AG04450 (cell line): ENCODE data around the gene PRKAG1. TPM values are rescaled to one million over a fixed set of nuclear protein-coding genes. Genes with fewer than 3 reads are reported as not detected.
"Not testable (repeated sequence)": the region's sequence is repeated elsewhere in the genome, so short reads cannot be mapped to it uniquely, and the experiment has no call there.

Source experiments
- CTCF ChIA-PET: fragments of 300-600, 350-600 bp; formaldehyde crosslinking; extraction: SDS; loops from one replicate; lab custom pipeline; 2022; ENCODE audit warnings: antibody characterized with exemption, inconsistent platforms; lab: Charles Lee
- POLR2A ChIA-PET: fragments of 350-600 bp; formaldehyde crosslinking; extraction: SDS; loops from one replicate; lab custom pipeline; 2021; ENCODE audit warnings: antibody characterized with exemption, inconsistent platforms; lab: Yijun Ruan, JAX
- DNase-seq: peaks from one replicate; pipeline ENCODE4 v3.0.0-alpha.2; 2011; ENCODE audit warnings: low read depth, low spot score
- H3K27ac ChIP-seq: one replicate; pipeline ENCODE4 v1.5.1; 2012; ENCODE audit warnings: low read depth, low read length, control low read depth
- H3K27me3 ChIP-seq: one replicate; pipeline ENCODE4 v1.6.0; 2012; ENCODE audit warnings: low read length; ENCODE audit not compliant: control insufficient read depth, insufficient read depth
- H3K4me3 ChIP-seq: 2 replicates; pipeline ENCODE4 v1.5.1; 2011; ENCODE audit warnings: mild to moderate bottlenecking, low read depth, low read length, control low read depth
- H3K9me3 ChIP-seq: 2 replicates; pipeline ENCODE4 v1.5.1; 2012; ENCODE audit warnings: low read length; ENCODE audit not compliant: control insufficient read depth, insufficient read depth
- CTCF ChIP-seq: IDR thresholded peaks from 2 replicates; pipeline ENCODE4 v1.5.1; 2011; ENCODE audit warnings: low read depth, low read length, control low read depth, inconsistent platforms
- polyA minus RNA-seq: library from RNA; depleted of rRNA, polyadenylated mRNA; stranded (reverse); fragments of >200 nt; gene quantifications from 2 replicates; pipeline ENCODE4 v1.2.3, GENCODE V29; 2011; rRNA and poly(A)+ RNA removed
- polyA plus RNA-seq: library from polyadenylated mRNA; depleted of rRNA; stranded (reverse); fragments of >200 nt; gene quantifications from 2 replicates; pipeline ENCODE4 v1.2.3, GENCODE V29; 2011; rRNA removed

Gene PRKAG1
- polyA plus RNA-seq (112 and 130 TPM in 2 replicates), polyA minus RNA-seq (42.9 and 54.6 TPM in 2 replicates)

- peak within 1 kb of the TSS; percentile 94 for H3K4me3 ChIP-seq
- TF ChIP-seq CTCF, result peak; percentile 63
- no peaks in the 10 kb centered on the region for H3K27me3 ChIP-seq
- H3K27ac ChIP-seq, result peak within 1 kb of the TSS; percentile 98
- CTCF ChIA-PET, result interaction anchor here (0.6 to 4.6 kb wide), 7 partner anchors 9 to 315 kb away, joined by 3 to 34 read pairs (median 7); no protein-coding TSS in a partner anchor
- H3K9me3 ChIP-seq, result no peaks in the 10 kb centered on the region; the same call in 1 of the 2 replicates
- POLR2A ChIA-PET, result interaction anchor here (0.5 to 1.0 kb wide), 5 partner anchors 11 to 205 kb away, joined by 3 to 5 read pairs (median 3); partner anchors contain the start of gene RHEBL1
- peak; percentile 92 for DNase-seq
These were observed at the start of gene PRKAG1 for GRCh38 chr12:49018261-49019119. Gene PRKAG1 (minus strand): TSS chr12:49018776. CDS start chr12:49018740, 36 bp downstream.

GRCh38 chr12:49066120-49066519 lies 47.5 kb upstream of the PRKAG1 start:
- CTCF ChIA-PET, result interaction anchor here (0.8 to 5.7 kb wide), 7 partner anchors 14 to 66 kb away, joined by 3 to 69 read pairs (median 27); partner anchors contain the start of gene DHH
- no peaks in the 10 kb centered on the region for H3K27me3 ChIP-seq
- no peaks in the 10 kb centered on the region for H3K9me3 ChIP-seq
- POLR2A ChIA-PET, result no interaction called here
- H3K4me3 ChIP-seq, result no peak overlapping the region
- TF ChIP-seq CTCF, result no peak
- H3K27ac ChIP-seq, result no peak overlapping the region
- no peak for DNase-seq

- CTCF ChIA-PET, result interaction anchor here (0.6 to 5.7 kb wide), 18 partner anchors 8 to 196 kb away, joined by 3 to 69 read pairs (median 6); partner anchors contain the start of gene DHH
- Histone ChIP-seq H3K9me3 (no peaks in the 10 kb centered on the region), H3K4me3 (no peak overlapping the region), H3K27me3 (no peaks in the 10 kb centered on the region), H3K27ac (no peak overlapping the region)
- POLR2A ChIA-PET, result interaction anchor here (0.7 kb wide), 1 partner anchor 30 kb away, joined by 4 read pairs; no protein-coding TSS in a partner anchor
- TF ChIP-seq CTCF, result no peak
- no peak for DNase-seq
These were observed 46.2 kb upstream of the PRKAG1 start for GRCh38 chr12:49064767-49065152.

GRCh38 chr12:49061916-49062315 lies 43.3 kb upstream of the PRKAG1 start:
- POLR2A ChIA-PET, H3K4me3 ChIP-seq, DNase-seq, H3K27me3 ChIP-seq, H3K9me3 ChIP-seq, H3K27ac ChIP-seq: not testable (repeated sequence)
- CTCF ChIA-PET, result interaction anchor here (0.6 kb wide), 1 partner anchor 27 kb away, joined by 3 read pairs; no protein-coding TSS in a partner anchor

- Histone ChIP-seq H3K9me3 (no peaks in the 10 kb centered on the region; the same call in 1 of the 2 replicates), H3K27ac (peak overlapping the region; percentile 96), H3K4me3 (peak overlapping the region; percentile 83), H3K27me3 (no peaks in the 10 kb centered on the region)
- ChIA-PET POLR2A (no interaction called here), CTCF (interaction anchor here (0.6 to 1.1 kb wide), 3 partner anchors 27 to 49 kb away, joined by 3 to 4 read pairs (median 3); no protein-coding TSS in a partner anchor)
- no peak for DNase-seq
- no peak for TF ChIP-seq CTCF
These were observed 42.6 kb upstream of the PRKAG1 start for GRCh38 chr12:49061157-49061650.
